HG03280 (cell line): Measurements from ENCODE around the gene HDAC4.

Source experiments
- ATAC-seq: cut with Tn5 transposase; IDR thresholded peaks from one replicate; pipeline ENCODE4 v1.9.1; 2021; ENCODE audit warnings: mild to moderate bottlenecking, moderate library complexity; ENCODE audit not compliant: unreplicated experiment

The HDAC4 gene

GRCh38 chr2:239429473-239430350 is 28.9 kb upstream of the HDAC4 start:
- no peak for ATAC-seq

- ATAC-seq = no peak
These were observed 24.8 kb upstream of the HDAC4 start for GRCh38 chr2:239425631-239426030.

- no peak for ATAC-seq
These were observed 23.7 kb upstream of the HDAC4 start for GRCh38 chr2:239424337-239425045.

GRCh38 chr2:239423551-239423950 is 22.7 kb upstream of the HDAC4 start:
- no peak for ATAC-seq

GRCh38 chr2:239421851-239422250 is 21.0 kb upstream of the HDAC4 start:
- ATAC-seq = no peak

- ATAC-seq = no peak
These were observed 19.3 kb upstream of the HDAC4 start for GRCh38 chr2:239420082-239420481.

GRCh38 chr2:239418918-239419317 is 18.1 kb upstream of the HDAC4 start:
- ATAC-seq = no peak

- ATAC-seq = no peak
These were observed 12.2 kb upstream of the HDAC4 start for GRCh38 chr2:239412905-239413603.

GRCh38 chr2:239411549-239412319 is 10.9 kb upstream of the HDAC4 start:
- ATAC-seq = no peak

- ATAC-seq = no peak
These were observed 10.3 kb upstream of the HDAC4 start for GRCh38 chr2:239411117-239411516.

- no peak for ATAC-seq
These were observed 9.2 kb upstream of the HDAC4 start for GRCh38 chr2:239409976-239410375.

GRCh38 chr2:239407112-239407511 is 6.3 kb upstream of the HDAC4 start:
- no peak for ATAC-seq

- ATAC-seq = no peak
These were observed 5.6 kb upstream of the HDAC4 start for GRCh38 chr2:239406316-239406995.

GRCh38 chr2:239405071-239405470 is 4.3 kb upstream of the HDAC4 start:
- no peak for ATAC-seq

- no peak for ATAC-seq
These were observed 1.8 kb upstream of the HDAC4 start for GRCh38 chr2:239402666-239403065.

- peak; percentile 11 for ATAC-seq
These were observed 1.0 kb upstream of the HDAC4 start for GRCh38 chr2:239401881-239402233.

GRCh38 chr2:239401067-239401880 is 454 bp upstream of the HDAC4 start:
- ATAC-seq = peak; percentile 89

GRCh38 chr2:239399921-239400595 is 762 bp downstream of the HDAC4 start:
- no peak for ATAC-seq

GRCh38 chr2:239399433-239399920 is 1.3 kb downstream of the HDAC4 start:
- ATAC-seq = no peak
